Calu3 (cell line): Measurements from ENCODE around the gene PRB4. TPM values are rescaled to one million over a fixed set of nuclear protein-coding genes. Genes with fewer than 3 reads are reported as not detected.
A peak's percentile ranks its signal among the peaks of the same experiment; 100 is the strongest.
"Not testable (repeated sequence)": the region's sequence is repeated elsewhere in the genome, so short reads cannot be mapped to it uniquely, and the experiment has no call there.

Experiments
- Bru-seq: library from RNA; stranded (reverse); fragments of 400-500 nt; gene quantifications from one replicate; lab custom pipeline; 2021; lab: Mats Ljungman, UMichigan
- BruChase-seq, 2 experiments: library from RNA; stranded (reverse); fragments of 400-500 nt; gene quantifications; one replicate each; lab custom pipeline; 2021; lab: Mats Ljungman, UMichigan
- BruUV-seq: library from RNA; stranded (reverse); fragments of 400-500 nt; replicated peaks from 2 replicates; lab custom pipeline; 2021; lab: Mats Ljungman, UMichigan
- CTCF ChIA-PET: fragments of 300-600 bp; sonication (Branson Sonifier 250); formaldehyde crosslinking; loops from one replicate; lab custom pipeline; 2022; ENCODE audit warnings: antibody characterized with exemption; lab: Charles Lee
- DNase-seq: peaks from one replicate; pipeline ENCODE4 v3.0.0; 2022
- H3K27ac Mint-ChIP-seq: one replicate; pipeline ENCODE4 v1.8.0; 2022; ENCODE audit warnings: mixed read lengths; ENCODE audit not compliant: unreplicated experiment
- H3K27me3 Mint-ChIP-seq: one replicate; pipeline ENCODE4 v1.8.0; 2022; ENCODE audit warnings: mixed read lengths; ENCODE audit not compliant: unreplicated experiment
- H3K36me3 Mint-ChIP-seq: one replicate; pipeline ENCODE4 v1.8.0; 2022; ENCODE audit warnings: mild to moderate bottlenecking, moderate library complexity, mixed read lengths; ENCODE audit not compliant: insufficient read depth, unreplicated experiment
- H3K4me1 Mint-ChIP-seq: one replicate; pipeline ENCODE4 v1.8.0; 2022; ENCODE audit warnings: mild to moderate bottlenecking, low read depth, mixed read lengths; ENCODE audit not compliant: unreplicated experiment
- H3K4me3 Mint-ChIP-seq: one replicate; pipeline ENCODE4 v1.8.0; 2022; ENCODE audit warnings: mild to moderate bottlenecking, low read depth, moderate library complexity, mixed read lengths; ENCODE audit not compliant: unreplicated experiment
- H3K9me3 Mint-ChIP-seq: one replicate; pipeline ENCODE4 v1.8.0; 2022; ENCODE audit warnings: low read depth, mixed read lengths; ENCODE audit not compliant: unreplicated experiment
- intact Hi-C: fragments of 100-400 bp; cut with micrococcal nuclease; formaldehyde crosslinking; loops from one replicate; pipeline ENCODE4 v1.10.0; 2022; ENCODE audit not compliant: unreplicated experiment
- long read RNA-seq: library from polyadenylated mRNA; stranded (forward); transcript quantifications from one replicate; pipeline ENCODE4 v2.0.0, GENCODE V29; 2022
- total RNA-seq: library from RNA; stranded (reverse); gene quantifications from 2 replicates; pipeline ENCODE4 v1.2.3, GENCODE V29; 2022
- TF ChIP-seq, protein P1 (sequence below): fragments of 200-600 bp; IDR thresholded peaks from one replicate; pipeline ENCODE4 v1.8.0; 2022; ENCODE audit warnings: antibody characterized with exemption; ENCODE audit not compliant: unreplicated experiment

PRB4 gene
- total RNA-seq (not detected in 2 replicates), Bru-seq, nascent RNA (percentile 13 among the genes with signal in this experiment), BruChase-seq, experiment 1, labeled RNA remaining after a 6-hour chase (not detected), BruChase-seq, experiment 2, labeled RNA remaining after a 2-hour chase (not detected)
- long read RNA-seq: 0 reads

DNA sequence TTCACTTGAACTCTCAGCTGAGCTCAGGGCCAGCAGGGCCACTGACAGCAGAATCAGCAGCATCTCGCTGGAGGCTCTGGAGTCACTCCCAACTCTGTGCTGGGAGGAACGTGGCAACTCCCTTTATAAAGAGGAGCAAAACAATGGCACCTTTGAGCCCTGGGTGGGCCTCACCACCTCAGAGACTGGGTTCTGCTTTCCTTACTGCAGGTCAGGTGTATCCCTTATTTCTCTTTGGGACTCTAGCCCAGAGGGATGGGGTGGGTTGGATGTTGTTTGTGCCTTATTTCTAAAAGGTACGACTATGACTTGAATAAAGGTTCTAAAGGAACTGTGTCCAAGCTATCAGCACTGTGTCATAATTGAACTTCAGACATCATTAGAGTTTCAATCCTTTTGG, at the start of gene PRB4:
Gene PRB4, minus strand, starts transcription at position 101 of the 400 bp plus-strand sequence. Its CDS starts 38 bp downstream, at position 63.
- Mint-ChIP-seq H3K4me1 (no peaks in the 10 kb centered on the region), H3K36me3 (no peaks in the 10 kb centered on the region), H3K4me3 (no peak within 1 kb of the TSS), H3K27me3 (peaks cover 76% of the 10 kb centered on the region), H3K27ac (no peak within 1 kb of the TSS), H3K9me3 (peaks cover 1% of the 10 kb centered on the region)
- BruUV-seq: no TSS peak
- intact Hi-C loops: no loop called here
- DNase-seq: no peak
- CTCF ChIA-PET: no interaction called here
- TF ChIP-seq, protein P1, sequence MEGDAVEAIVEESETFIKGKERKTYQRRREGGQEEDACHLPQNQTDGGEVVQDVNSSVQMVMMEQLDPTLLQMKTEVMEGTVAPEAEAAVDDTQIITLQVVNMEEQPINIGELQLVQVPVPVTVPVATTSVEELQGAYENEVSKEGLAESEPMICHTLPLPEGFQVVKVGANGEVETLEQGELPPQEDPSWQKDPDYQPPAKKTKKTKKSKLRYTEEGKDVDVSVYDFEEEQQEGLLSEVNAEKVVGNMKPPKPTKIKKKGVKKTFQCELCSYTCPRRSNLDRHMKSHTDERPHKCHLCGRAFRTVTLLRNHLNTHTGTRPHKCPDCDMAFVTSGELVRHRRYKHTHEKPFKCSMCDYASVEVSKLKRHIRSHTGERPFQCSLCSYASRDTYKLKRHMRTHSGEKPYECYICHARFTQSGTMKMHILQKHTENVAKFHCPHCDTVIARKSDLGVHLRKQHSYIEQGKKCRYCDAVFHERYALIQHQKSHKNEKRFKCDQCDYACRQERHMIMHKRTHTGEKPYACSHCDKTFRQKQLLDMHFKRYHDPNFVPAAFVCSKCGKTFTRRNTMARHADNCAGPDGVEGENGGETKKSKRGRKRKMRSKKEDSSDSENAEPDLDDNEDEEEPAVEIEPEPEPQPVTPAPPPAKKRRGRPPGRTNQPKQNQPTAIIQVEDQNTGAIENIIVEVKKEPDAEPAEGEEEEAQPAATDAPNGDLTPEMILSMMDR: no peak

DNA sequence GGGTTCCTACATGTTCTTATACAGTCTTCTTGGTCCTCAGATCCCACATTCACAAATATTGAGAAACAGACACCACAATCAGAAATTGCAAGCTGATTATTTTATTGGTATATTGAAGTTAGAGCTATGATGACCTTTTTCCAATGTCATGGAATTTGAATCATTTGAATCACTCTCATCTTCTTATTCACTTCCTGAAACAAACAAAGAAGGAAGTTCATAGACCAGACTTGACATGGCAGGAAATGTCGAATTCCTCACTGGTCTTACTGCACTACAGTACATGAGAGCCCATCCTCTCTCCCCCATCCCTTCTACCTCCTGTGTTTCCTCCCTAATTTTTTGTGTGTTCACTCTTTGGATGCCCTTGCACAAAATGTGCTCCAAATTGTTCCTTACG, 41.5 kb upstream of the PRB4 start:
- CTCF ChIA-PET, H3K4me3 Mint-ChIP-seq, intact Hi-C loops, H3K4me1 Mint-ChIP-seq, H3K9me3 Mint-ChIP-seq, H3K27ac Mint-ChIP-seq, DNase-seq, H3K36me3 Mint-ChIP-seq, BruUV-seq: not testable (repeated sequence)
- H3K27me3 Mint-ChIP-seq: peaks cover 42% of the 10 kb centered on the region

DNA sequence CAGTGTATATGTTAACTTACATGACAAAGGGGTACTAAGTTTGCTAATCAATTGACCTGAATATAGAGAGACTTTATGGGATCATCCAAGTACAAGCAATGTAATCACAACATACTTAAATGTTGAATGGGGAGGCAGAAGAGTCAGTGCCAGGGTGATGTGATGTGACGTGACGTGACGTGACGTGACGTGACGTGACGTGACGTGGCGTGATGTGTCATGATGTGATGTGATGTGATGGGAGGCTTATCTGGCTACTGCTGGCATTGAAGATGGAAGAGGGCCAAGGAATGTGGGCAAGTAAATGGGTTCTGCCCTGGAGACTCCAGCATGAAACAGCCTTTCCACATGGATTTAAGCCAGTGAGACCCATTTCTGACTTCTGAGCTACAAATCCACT, 38.2 kb upstream of the PRB4 start:
- Mint-ChIP-seq H3K27me3 (peaks cover 17% of the 10 kb centered on the region), H3K27ac (no peak overlapping the region), H3K36me3 (no peaks in the 10 kb centered on the region), H3K9me3 (no peaks in the 10 kb centered on the region), H3K4me1 (no peaks in the 10 kb centered on the region), H3K4me3 (no peak overlapping the region)
- DNase-seq: no peak
- BruUV-seq: no TSS peak
- TF ChIP-seq, protein P1: no peak
- CTCF ChIA-PET: no interaction called here
- intact Hi-C loops: no loop called here

DNA sequence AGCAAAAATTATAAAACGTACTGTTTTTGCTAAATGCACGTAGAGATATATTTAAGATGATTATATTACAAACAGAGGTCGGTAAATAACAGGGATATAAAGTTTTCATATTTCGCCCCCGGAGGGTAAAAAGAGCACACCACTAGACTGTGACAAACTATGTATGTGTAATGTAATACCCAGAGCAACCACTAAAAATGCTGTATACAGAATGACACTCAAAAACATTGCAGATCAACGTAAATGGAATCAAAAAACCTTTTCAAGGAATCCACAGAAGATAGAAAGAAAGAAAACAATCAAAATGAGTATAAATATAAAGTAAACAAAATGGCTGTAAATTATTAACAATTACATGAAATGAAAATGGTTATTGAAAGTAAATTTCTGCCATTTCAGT, 37.6 kb upstream of the PRB4 start:
- no peak for DNase-seq

GRCh38 chr12:11344500-11344899, 34.3 kb upstream of the PRB4 start:
- TF ChIP-seq, protein P1: no peak
- Mint-ChIP-seq H3K4me1 (no peaks in the 10 kb centered on the region), H3K36me3 (no peaks in the 10 kb centered on the region), H3K27me3 (peaks cover 28% of the 10 kb centered on the region), H3K27ac (no peak overlapping the region), H3K4me3 (no peak overlapping the region), H3K9me3 (no peaks in the 10 kb centered on the region)
- CTCF ChIA-PET: no interaction called here
- no TSS peak for BruUV-seq
- DNase-seq: no peak
- intact Hi-C loops: no loop called here

More for the DNA sequence above, 37.6 kb upstream of the PRB4 start:
- H3K27me3 Mint-ChIP-seq: peaks cover 16% of the 10 kb centered on the region
- H3K4me1 Mint-ChIP-seq: no peaks in the 10 kb centered on the region
- H3K36me3 Mint-ChIP-seq: no peaks in the 10 kb centered on the region
- H3K9me3 Mint-ChIP-seq: no peaks in the 10 kb centered on the region
- CTCF ChIA-PET: no interaction called here
- intact Hi-C loops: no loop called here
- no TSS peak for BruUV-seq
- TF ChIP-seq, protein P1: peak; percentile 33
- no peak overlapping the region for H3K4me3 Mint-ChIP-seq
- H3K27ac Mint-ChIP-seq: no peak overlapping the region
